Osteoblast (primary cell): ENCODE results near the gene ITPR1. TPM values are rescaled to one million over a fixed set of nuclear protein-coding genes. Genes with fewer than 3 reads are reported as not detected.

Experiments used
- DNase-seq: peaks from one replicate; pipeline ENCODE4 v3.0.0; 2011; ENCODE audit warnings: low spot score, mixed read lengths; ENCODE audit not compliant: insufficient read length; ENCODE audit errors: missing footprints
- H2AFZ ChIP-seq: 2 replicates; pipeline ENCODE4 v1.6.0; 2011; ENCODE audit warnings: mild to moderate bottlenecking, low read length
- H3K27ac ChIP-seq: 2 replicates; pipeline ENCODE4 v1.5.1; 2011; ENCODE audit warnings: mild to moderate bottlenecking, low read depth, low read length, moderate library complexity
- H3K27me3 ChIP-seq: 2 replicates; pipeline ENCODE4 v1.6.0; 2012; ENCODE audit warnings: mild to moderate bottlenecking, control low read depth, inconsistent platforms, low read length, moderate library complexity; ENCODE audit not compliant: insufficient read depth
- H3K36me3 ChIP-seq: 2 replicates; pipeline ENCODE4 v1.5.1; 2011; ENCODE audit warnings: mild to moderate bottlenecking, low read length, control low read depth, moderate library complexity; ENCODE audit not compliant: insufficient read depth
- H3K4me1 ChIP-seq: 2 replicates; pipeline ENCODE4 v1.5.1; 2011; ENCODE audit warnings: mild to moderate bottlenecking, low read length, control low read depth, moderate library complexity; ENCODE audit not compliant: insufficient read depth
- H3K4me2 ChIP-seq: 2 replicates; pipeline ENCODE4 v1.6.0; 2011; ENCODE audit warnings: mild to moderate bottlenecking, low read length; ENCODE audit not compliant: insufficient read depth
- H3K4me3 ChIP-seq: fragments of 200-600 bp; sonication (generic); 3 replicates; pipeline ENCODE4 v1.5.1; 2012; ENCODE audit warnings: mild to moderate bottlenecking, low read length, inconsistent platforms; ENCODE audit not compliant: insufficient read depth
- H3K79me2 ChIP-seq: 2 replicates; pipeline ENCODE4 v1.6.0; 2012; ENCODE audit warnings: mild to moderate bottlenecking, low read length, control low read depth, inconsistent platforms; ENCODE audit not compliant: insufficient read depth
- H3K9me3 ChIP-seq: 2 replicates; pipeline ENCODE4 v1.5.1; 2011; ENCODE audit warnings: low read depth, low read length, control low read depth
- H4K20me1 ChIP-seq: 2 replicates; pipeline ENCODE4 v1.6.0; 2012; ENCODE audit warnings: mild to moderate bottlenecking, low read length, control low read depth; ENCODE audit not compliant: insufficient read depth
- CTCF ChIP-seq: IDR thresholded peaks from 2 replicates; pipeline ENCODE4 v1.5.1; 2011; ENCODE audit warnings: mild to moderate bottlenecking, low read depth, low read length, moderate library complexity; ENCODE audit errors: extremely low read depth
- total RNA-seq: library from RNA; depleted of rRNA; stranded (reverse); fragments of >200 nt; gene quantifications from 2 replicates; pipeline ENCODE4 v1.2.3, GENCODE V29; 2012

ITPR1 gene
- total RNA-seq, 1 donor = 16.6 TPM

GRCh38 chr3:4514321-4514720 is 21.2 kb downstream of the ITPR1 start:
- Histone ChIP-seq H3K36me3 (no peaks in the 10 kb centered on the region), H4K20me1 (no peaks in the 10 kb centered on the region), H3K9me3 (no peaks in the 10 kb centered on the region), H3K27me3 (no peaks in the 10 kb centered on the region), H3K4me3 (no peak overlapping the region), H3K27ac (no peak overlapping the region), H3K4me1 (no peaks in the 10 kb centered on the region), H3K79me2 (no peaks in the 10 kb centered on the region), H3K4me2 (no peak overlapping the region), H2AFZ (no peak overlapping the region)
- no peak for DNase-seq
- no peak for TF ChIP-seq CTCF

DNA sequence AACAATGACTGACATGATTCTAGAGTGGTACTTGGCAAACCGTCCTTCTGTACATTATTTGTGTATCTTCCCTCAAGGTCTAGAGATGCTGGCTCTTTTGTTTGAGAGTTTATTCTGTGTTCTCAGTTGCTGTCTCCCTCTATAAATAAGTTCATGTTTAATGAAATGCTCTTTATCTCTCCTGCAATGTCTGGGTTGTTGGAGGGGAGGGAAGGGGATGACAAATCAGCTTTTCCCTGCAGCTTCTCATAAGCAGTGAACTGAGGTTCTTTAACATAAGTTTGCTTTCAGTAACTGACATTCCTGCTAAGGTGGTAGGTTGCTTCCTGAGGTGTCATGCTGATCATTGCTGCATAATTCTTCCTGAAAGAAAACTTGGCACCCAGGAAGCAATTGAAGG is 21.8 kb downstream of the ITPR1 start:
- Histone ChIP-seq H3K36me3 (no peaks in the 10 kb centered on the region), H3K79me2 (no peaks in the 10 kb centered on the region), H3K4me1 (no peaks in the 10 kb centered on the region), H3K9me3 (no peaks in the 10 kb centered on the region), H3K27ac (no peak overlapping the region), H3K4me2 (no peak overlapping the region), H3K27me3 (no peaks in the 10 kb centered on the region), H2AFZ (no peak overlapping the region), H3K4me3 (no peak overlapping the region), H4K20me1 (no peaks in the 10 kb centered on the region)
- DNase-seq = no peak
- TF ChIP-seq CTCF = no peak

- Histone ChIP-seq H4K20me1 (no peaks in the 10 kb centered on the region), H2AFZ (peak overlapping the region; percentile 78), H3K36me3 (no peaks in the 10 kb centered on the region), H3K9me3 (no peaks in the 10 kb centered on the region), H3K27me3 (no peaks in the 10 kb centered on the region), H3K27ac (no peak overlapping the region), H3K4me3 (no peak overlapping the region), H3K79me2 (no peaks in the 10 kb centered on the region), H3K4me2 (no peak overlapping the region), H3K4me1 (no peaks in the 10 kb centered on the region)
- no peak for DNase-seq
- no peak for TF ChIP-seq CTCF
These were observed 22.9 kb downstream of the ITPR1 start for GRCh38 chr3:4515916-4516579.

DNA sequence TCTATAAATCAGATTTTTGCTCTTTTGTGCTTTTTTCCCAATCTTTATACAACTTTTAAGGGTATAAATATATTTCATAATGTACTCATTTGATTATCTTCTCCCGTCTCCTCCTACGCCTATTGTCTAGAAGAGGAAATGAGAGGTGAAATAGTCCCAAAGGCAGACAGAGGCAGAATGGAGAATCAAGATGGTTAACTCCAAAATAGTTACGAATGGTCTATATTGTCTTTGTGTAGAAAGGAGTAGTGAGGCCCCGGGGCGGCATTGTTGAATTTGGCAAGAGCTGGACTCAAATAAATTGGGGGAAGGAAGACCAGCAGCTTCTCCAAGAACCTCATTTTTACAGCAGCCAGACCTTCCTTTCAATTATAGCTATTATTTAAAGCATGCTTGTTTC is 23.9 kb downstream of the ITPR1 start:
- H3K9me3 ChIP-seq = no peaks in the 10 kb centered on the region
- no peak overlapping the region for H3K27ac ChIP-seq
- no peaks in the 10 kb centered on the region for H3K4me1 ChIP-seq
- H3K36me3 ChIP-seq = no peaks in the 10 kb centered on the region
- no peaks in the 10 kb centered on the region for H3K27me3 ChIP-seq
- TF ChIP-seq CTCF = no peak
- H4K20me1 ChIP-seq = no peaks in the 10 kb centered on the region
- H2AFZ ChIP-seq = no peak overlapping the region
- no peak overlapping the region for H3K4me2 ChIP-seq
- DNase-seq = no peak
- no peak overlapping the region for H3K4me3 ChIP-seq
- no peaks in the 10 kb centered on the region for H3K79me2 ChIP-seq
